OCI-LY3 (cell line): ENCODE results near the gene WASF2.
"Not testable (repeated sequence)": the region's sequence is repeated elsewhere in the genome, so short reads cannot be mapped to it uniquely, and the experiment has no call there.

Experiments used
- H2AFZ ChIP-seq: fragments of 200-600, 300-600 bp; shearing (Covaris generic); 2 replicates; pipeline ENCODE4 v1.6.0; 2014; ENCODE audit warnings: antibody characterized with exemption, low read depth, low read length
- H3K27ac ChIP-seq: fragments of 200-600, 300-600 bp; sonication (generic); 2 replicates; pipeline ENCODE4 v1.5.1; 2014; ENCODE audit warnings: mild to moderate bottlenecking, low read length, moderate library complexity, mixed read lengths
- H3K27me3 ChIP-seq: fragments of 200-600, 300-600 bp; sonication (generic); 2 replicates; pipeline ENCODE4 v1.6.1; 2014; ENCODE audit warnings: low read depth, low read length, mixed read lengths
- H3K36me3 ChIP-seq: fragments of 200-600, 300-600 bp; sonication (generic); replicated peaks from 2 replicates; pipeline ENCODE3; 2014; ENCODE audit warnings: low read depth, low read length, mixed read lengths
- H3K4me1 ChIP-seq: fragments of 300-600, 200-600 bp; sonication (generic); 2 replicates; pipeline ENCODE4 v1.6.1; 2014; ENCODE audit warnings: low read length, mixed read lengths
- H3K4me2 ChIP-seq: fragments of 200-600, 300-600 bp; sonication (generic); 2 replicates; pipeline ENCODE4 v1.6.1; 2014; ENCODE audit warnings: low read length, mixed read lengths
- H3K4me3 ChIP-seq: fragments of 300-600, 200-600 bp; sonication (generic); 2 replicates; pipeline ENCODE4 v1.5.1; 2014; ENCODE audit warnings: antibody characterized with exemption, mild to moderate bottlenecking, low read length, moderate library complexity
- H3K79me2 ChIP-seq: fragments of 300-600, 200-600 bp; shearing (Covaris generic); 2 replicates; pipeline ENCODE4 v1.6.1; 2014; ENCODE audit warnings: mild to moderate bottlenecking, low read length, mixed read lengths
- H3K9ac ChIP-seq: fragments of 300-600, 200-600 bp; shearing (Covaris generic); 2 replicates; pipeline ENCODE4 v1.6.0; 2014; ENCODE audit warnings: mild to moderate bottlenecking, low read length, moderate library complexity
- H3K9me3 ChIP-seq: fragments of 200-600, 300-600 bp; shearing (Covaris generic); 2 replicates; pipeline ENCODE4 v1.6.1; 2014; ENCODE audit warnings: low read length, mixed read lengths; ENCODE audit not compliant: insufficient read depth
- H4K20me1 ChIP-seq: fragments of 200-600, 300-600 bp; sonication (generic); 2 replicates; pipeline ENCODE4 v1.6.1; 2016; ENCODE audit warnings: low read length, mixed read lengths; ENCODE audit not compliant: insufficient read depth
- EZH2phosphoT487 ChIP-seq: fragments of 200-600 bp; shearing (Covaris generic); IDR thresholded peaks from 2 replicates; pipeline ENCODE4 v1.6.1; 2018; ENCODE audit warnings: antibody characterized with exemption, mixed run types, low read depth
- TF ChIP-seq, protein P1 (sequence below): fragments of 200-600, 300-600 bp; sonication (generic); IDR thresholded peaks from 2 replicates; pipeline ENCODE4 v1.5.1; 2014; ENCODE audit warnings: antibody characterized with exemption, low read length, low read depth

WASF2 gene

DNA sequence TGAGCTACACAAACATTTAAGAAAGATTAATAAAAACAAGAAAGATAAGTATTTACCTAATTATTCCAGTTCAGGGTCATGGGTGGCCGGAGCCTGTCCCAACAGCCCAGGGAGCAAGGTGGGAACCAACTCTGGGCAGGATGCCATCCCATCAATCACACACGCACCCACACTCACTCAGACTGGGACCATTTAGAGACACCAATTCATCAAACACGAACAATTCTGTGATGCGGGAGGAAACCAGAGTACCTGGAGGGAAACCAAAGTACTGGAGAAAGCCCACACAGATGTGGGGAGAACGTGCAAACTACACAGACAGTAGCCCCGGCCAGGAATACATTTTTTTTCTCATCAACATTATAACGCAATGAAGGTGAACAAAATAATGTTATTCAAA is 16.2 kb downstream of the WASF2 start:
- Histone ChIP-seq H3K36me3 (peaks cover 13% of the 10 kb centered on the region), H3K4me1 (peaks cover 31% of the 10 kb centered on the region), H3K4me3 (no peak overlapping the region), H3K4me2 (no peak overlapping the region), H3K9ac (no peak overlapping the region), H3K9me3 (no peaks in the 10 kb centered on the region), H4K20me1 (peaks cover 57% of the 10 kb centered on the region), H2AFZ (no peak overlapping the region), H3K27ac (no peak overlapping the region), H3K27me3 (no peaks in the 10 kb centered on the region), H3K79me2 (peaks cover 80% of the 10 kb centered on the region)
- TF ChIP-seq EZH2phosphoT487, result no peak
- TF ChIP-seq, protein P1, sequence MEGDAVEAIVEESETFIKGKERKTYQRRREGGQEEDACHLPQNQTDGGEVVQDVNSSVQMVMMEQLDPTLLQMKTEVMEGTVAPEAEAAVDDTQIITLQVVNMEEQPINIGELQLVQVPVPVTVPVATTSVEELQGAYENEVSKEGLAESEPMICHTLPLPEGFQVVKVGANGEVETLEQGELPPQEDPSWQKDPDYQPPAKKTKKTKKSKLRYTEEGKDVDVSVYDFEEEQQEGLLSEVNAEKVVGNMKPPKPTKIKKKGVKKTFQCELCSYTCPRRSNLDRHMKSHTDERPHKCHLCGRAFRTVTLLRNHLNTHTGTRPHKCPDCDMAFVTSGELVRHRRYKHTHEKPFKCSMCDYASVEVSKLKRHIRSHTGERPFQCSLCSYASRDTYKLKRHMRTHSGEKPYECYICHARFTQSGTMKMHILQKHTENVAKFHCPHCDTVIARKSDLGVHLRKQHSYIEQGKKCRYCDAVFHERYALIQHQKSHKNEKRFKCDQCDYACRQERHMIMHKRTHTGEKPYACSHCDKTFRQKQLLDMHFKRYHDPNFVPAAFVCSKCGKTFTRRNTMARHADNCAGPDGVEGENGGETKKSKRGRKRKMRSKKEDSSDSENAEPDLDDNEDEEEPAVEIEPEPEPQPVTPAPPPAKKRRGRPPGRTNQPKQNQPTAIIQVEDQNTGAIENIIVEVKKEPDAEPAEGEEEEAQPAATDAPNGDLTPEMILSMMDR, result no peak

DNA sequence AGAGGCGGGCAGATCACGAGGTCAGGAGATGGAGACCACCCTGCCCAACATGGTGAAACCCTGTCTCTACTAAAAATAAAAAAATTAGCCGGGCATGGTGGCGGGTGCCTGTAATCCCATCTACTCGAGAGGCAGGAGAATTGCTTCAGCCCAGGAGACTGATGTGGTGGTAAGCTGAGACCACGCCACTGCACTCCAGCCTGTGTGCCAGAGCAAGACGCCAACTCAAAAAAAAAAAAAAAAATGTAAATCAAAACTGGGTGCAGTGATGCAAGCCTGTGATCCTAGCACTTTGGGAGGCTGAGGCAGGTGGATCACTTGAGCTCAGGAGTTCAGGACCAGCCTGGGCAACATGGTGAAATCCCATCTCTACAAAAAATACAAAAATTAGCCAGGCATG is 17.9 kb downstream of the WASF2 start:
- Histone ChIP-seq H3K4me1 (peaks cover 21% of the 10 kb centered on the region), H3K36me3 (peaks cover 13% of the 10 kb centered on the region), H4K20me1 (peaks cover 57% of the 10 kb centered on the region), H3K79me2 (peaks cover 70% of the 10 kb centered on the region)
- H2AFZ ChIP-seq, H3K9me3 ChIP-seq, H3K4me3 ChIP-seq, H3K27ac ChIP-seq, H3K9ac ChIP-seq, H3K4me2 ChIP-seq, H3K27me3 ChIP-seq: not testable (repeated sequence)

- Histone ChIP-seq H3K27me3 (no peaks in the 10 kb centered on the region), H3K36me3 (peaks cover 13% of the 10 kb centered on the region), H3K9ac (no peak overlapping the region), H3K27ac (no peak overlapping the region), H2AFZ (no peak overlapping the region), H3K4me3 (no peak overlapping the region), H3K4me1 (peaks cover 15% of the 10 kb centered on the region), H3K4me2 (no peak overlapping the region), H3K9me3 (no peaks in the 10 kb centered on the region), H3K79me2 (peaks cover 65% of the 10 kb centered on the region), H4K20me1 (peaks cover 51% of the 10 kb centered on the region)
- TF ChIP-seq, protein P1, result no peak
- TF ChIP-seq EZH2phosphoT487, result no peak
Observed at GRCh38 chr1:27471477-27471876, 18.5 kb downstream of the WASF2 start.

GRCh38 chr1:27469334-27469733 is 20.6 kb downstream of the WASF2 start:
- Histone ChIP-seq H3K27ac (no peak overlapping the region), H3K27me3 (no peaks in the 10 kb centered on the region), H3K4me1 (peaks cover 14% of the 10 kb centered on the region), H4K20me1 (peaks cover 48% of the 10 kb centered on the region), H3K9ac (no peak overlapping the region), H3K4me2 (no peak overlapping the region), H3K36me3 (peaks cover 16% of the 10 kb centered on the region), H3K9me3 (no peaks in the 10 kb centered on the region), H3K4me3 (no peak overlapping the region), H2AFZ (no peak overlapping the region), H3K79me2 (peaks cover 53% of the 10 kb centered on the region)
- TF ChIP-seq EZH2phosphoT487, result no peak
- TF ChIP-seq, protein P1, result no peak

DNA sequence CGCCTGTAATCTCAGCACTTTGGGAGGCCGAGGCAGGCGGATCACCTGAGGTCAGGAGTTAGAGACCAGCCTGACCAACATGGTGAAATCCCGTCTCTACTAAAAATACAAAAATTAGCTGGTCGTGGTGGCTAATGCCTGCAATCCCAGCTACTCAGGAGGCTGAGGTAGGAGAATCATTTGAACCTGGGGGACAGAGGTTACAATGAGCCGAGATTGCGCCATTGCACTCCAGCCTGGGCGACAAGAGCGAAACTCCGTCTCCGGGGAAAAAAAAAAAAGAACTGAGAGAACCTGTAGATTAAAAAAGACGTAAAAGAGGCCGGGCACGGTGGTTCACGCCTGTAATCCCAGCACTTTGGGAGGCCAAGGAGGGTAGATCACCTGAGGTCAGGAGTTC is 21.6 kb downstream of the WASF2 start:
- not testable (repeated sequence) for H2AFZ ChIP-seq, H3K4me3 ChIP-seq, H3K4me2 ChIP-seq, H3K9ac ChIP-seq, H3K27me3 ChIP-seq, H3K9me3 ChIP-seq, H3K27ac ChIP-seq
- Histone ChIP-seq H4K20me1 (peaks cover 38% of the 10 kb centered on the region), H3K79me2 (peaks cover 46% of the 10 kb centered on the region), H3K36me3 (peaks cover 14% of the 10 kb centered on the region), H3K4me1 (peaks cover 14% of the 10 kb centered on the region)
